Activated CD4-positive, alpha-beta T cell treated with anti-CD3 and anti-CD28 coated beads for 48 hours (primary cell): ENCODE measurements around the gene IWS1.
"Not testable (repeated sequence)": the region's sequence is repeated elsewhere in the genome, so short reads cannot be mapped to it uniquely, and the experiment has no call there.

Source experiments
- DNase-seq: peaks from one replicate; pipeline ENCODE4 v3.0.0-alpha.2; 2020

The IWS1 gene

GRCh38 chr2:127453392-127454171 lies 72.7 kb downstream of the IWS1 start:
- no peak for DNase-seq

- no peak for DNase-seq
Observed at GRCh38 chr2:127453013-127453391, 73.3 kb downstream of the IWS1 start.

GRCh38 chr2:127452423-127452822 lies 73.9 kb downstream of the IWS1 start:
- not testable (repeated sequence) for DNase-seq

GRCh38 chr2:127451981-127452380 lies 74.3 kb downstream of the IWS1 start:
- no peak for DNase-seq

- DNase-seq, result no peak
Observed at GRCh38 chr2:127449898-127450297, 76.4 kb downstream of the IWS1 start.

- DNase-seq, result no peak
Observed at GRCh38 chr2:127449414-127449813, 76.9 kb downstream of the IWS1 start.

GRCh38 chr2:127448526-127448925 lies 77.8 kb downstream of the IWS1 start:
- DNase-seq, result no peak

GRCh38 chr2:127439343-127439742 lies 86.9 kb downstream of the IWS1 start:
- DNase-seq, result no peak

- no peak for DNase-seq
Observed at GRCh38 chr2:127437781-127438726, 88.2 kb downstream of the IWS1 start.

GRCh38 chr2:127437056-127437455 lies 89.2 kb downstream of the IWS1 start:
- DNase-seq, result no peak

GRCh38 chr2:127434515-127434914 lies 91.8 kb downstream of the IWS1 start:
- DNase-seq, result no peak

- no peak for DNase-seq
Observed at GRCh38 chr2:127431408-127432023, 94.8 kb downstream of the IWS1 start.
